ENCODE measurements around the gene TOX2. TPM values are rescaled to one million over a fixed set of nuclear protein-coding genes. Genes with fewer than 3 reads are reported as not detected.

TOX2 gene
- total RNA-seq, 1 donor from 2014 or later: 2.4 TPM

GRCh38 chr20:43916073-43916880 is 1.6 kb downstream of the TOX2 start:
- no peak for DNase-seq (ENCODE audit: low read depth, low spot score)

GRCh38 chr20:43916881-43917371 is 2.3 kb downstream of the TOX2 start:
- no peak for DNase-seq (ENCODE audit: low read depth, low spot score)

- no peak for DNase-seq (ENCODE audit: low read depth, low spot score)
These were observed 2.7 kb downstream of the TOX2 start for GRCh38 chr20:43917380-43917779.

GRCh38 chr20:43919686-43920403 is 5.2 kb downstream of the TOX2 start:
- no peak for DNase-seq (ENCODE audit: low read depth, low spot score)

GRCh38 chr20:43920797-43921196 is 6.1 kb downstream of the TOX2 start:
- no peak for DNase-seq (ENCODE audit: low read depth, low spot score)

- no peak for DNase-seq (ENCODE audit: low read depth, low spot score)
These were observed 6.7 kb downstream of the TOX2 start for GRCh38 chr20:43921227-43921780.

GRCh38 chr20:43922614-43923013 is 8.0 kb downstream of the TOX2 start:
- DNase-seq (ENCODE audit: low read depth, low spot score): no peak

GRCh38 chr20:43923322-43923721 is 8.7 kb downstream of the TOX2 start:
- no peak for DNase-seq (ENCODE audit: low read depth, low spot score)

GRCh38 chr20:43923917-43924316 is 9.3 kb downstream of the TOX2 start:
- no peak for DNase-seq (ENCODE audit: low read depth, low spot score)

GRCh38 chr20:43925215-43925614 is 10.6 kb downstream of the TOX2 start:
- DNase-seq (ENCODE audit: low read depth, low spot score): no peak

- DNase-seq (ENCODE audit: low read depth, low spot score): no peak
These were observed 11.1 kb downstream of the TOX2 start for GRCh38 chr20:43925801-43926200.

GRCh38 chr20:43926287-43927050 is 11.8 kb downstream of the TOX2 start:
- no peak for DNase-seq (ENCODE audit: low read depth, low spot score)

GRCh38 chr20:43931976-43932375 is 17.3 kb downstream of the TOX2 start:
- no peak for DNase-seq (ENCODE audit: low read depth, low spot score)

GRCh38 chr20:43934833-43935232 is 20.2 kb downstream of the TOX2 start:
- DNase-seq (ENCODE audit: low read depth, low spot score): no peak

- DNase-seq (ENCODE audit: low read depth, low spot score): no peak
These were observed 21.6 kb downstream of the TOX2 start for GRCh38 chr20:43936104-43936770.

- no peak for DNase-seq (ENCODE audit: low read depth, low spot score)
These were observed 22.2 kb downstream of the TOX2 start for GRCh38 chr20:43936805-43937204.

- no peak for DNase-seq (ENCODE audit: low read depth, low spot score)
These were observed 22.9 kb downstream of the TOX2 start for GRCh38 chr20:43937591-43937990.

GRCh38 chr20:43938017-43938655 is 23.5 kb downstream of the TOX2 start:
- no peak for DNase-seq (ENCODE audit: low read depth, low spot score)

GRCh38 chr20:43938932-43939761 is 24.5 kb downstream of the TOX2 start:
- DNase-seq (ENCODE audit: low read depth, low spot score): peak; percentile 89

GRCh38 chr20:43939762-43940121 is 25.1 kb downstream of the TOX2 start:
- DNase-seq (ENCODE audit: low read depth, low spot score): no peak

Measured in pulmonary artery endothelial cell (primary cell).